CD4-positive, alpha-beta T cell treated with Interleukin-1 beta for 1 hour (primary cell): ENCODE measurements around the gene PWWP2B.

Source experiments
- DNase-seq, 2 donors: peaks; one replicate each; pipeline ENCODE4 v3.0.0-alpha.2; 2020 to 2022

The PWWP2B gene

DNA sequence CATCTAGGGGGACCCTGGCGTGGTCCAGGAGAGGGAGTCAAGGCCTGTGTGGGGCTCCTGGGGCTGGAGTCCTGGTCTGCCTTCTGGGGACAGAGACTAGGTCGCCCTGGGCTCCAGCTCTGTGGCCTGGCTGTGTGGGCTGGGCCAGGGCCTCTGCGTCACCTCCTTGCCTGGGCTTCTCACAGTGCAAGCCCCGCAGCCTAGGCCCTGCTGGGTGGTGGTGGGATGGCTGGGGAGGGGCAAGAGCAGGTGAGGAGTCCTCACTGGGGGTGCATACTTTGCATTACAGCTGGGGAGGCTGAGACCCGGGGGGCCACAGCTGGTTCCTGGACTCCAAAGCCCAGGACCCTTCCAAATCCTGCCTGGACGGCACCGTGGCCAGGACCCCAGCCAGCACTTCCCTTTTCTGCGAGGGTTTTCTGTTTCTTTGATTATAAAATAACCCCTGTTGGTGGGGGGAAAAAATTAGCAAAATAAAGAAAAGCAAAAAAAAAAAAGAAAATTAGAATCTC is 23.5 kb downstream of the PWWP2B start:
- peak in 1 of 2 donors; percentile 47 for DNase-seq

- peak; percentile 33 to 71 for DNase-seq
Observed at GRCh38 chr10:132420981-132421846, 24.2 kb downstream of the PWWP2B start.

DNA sequence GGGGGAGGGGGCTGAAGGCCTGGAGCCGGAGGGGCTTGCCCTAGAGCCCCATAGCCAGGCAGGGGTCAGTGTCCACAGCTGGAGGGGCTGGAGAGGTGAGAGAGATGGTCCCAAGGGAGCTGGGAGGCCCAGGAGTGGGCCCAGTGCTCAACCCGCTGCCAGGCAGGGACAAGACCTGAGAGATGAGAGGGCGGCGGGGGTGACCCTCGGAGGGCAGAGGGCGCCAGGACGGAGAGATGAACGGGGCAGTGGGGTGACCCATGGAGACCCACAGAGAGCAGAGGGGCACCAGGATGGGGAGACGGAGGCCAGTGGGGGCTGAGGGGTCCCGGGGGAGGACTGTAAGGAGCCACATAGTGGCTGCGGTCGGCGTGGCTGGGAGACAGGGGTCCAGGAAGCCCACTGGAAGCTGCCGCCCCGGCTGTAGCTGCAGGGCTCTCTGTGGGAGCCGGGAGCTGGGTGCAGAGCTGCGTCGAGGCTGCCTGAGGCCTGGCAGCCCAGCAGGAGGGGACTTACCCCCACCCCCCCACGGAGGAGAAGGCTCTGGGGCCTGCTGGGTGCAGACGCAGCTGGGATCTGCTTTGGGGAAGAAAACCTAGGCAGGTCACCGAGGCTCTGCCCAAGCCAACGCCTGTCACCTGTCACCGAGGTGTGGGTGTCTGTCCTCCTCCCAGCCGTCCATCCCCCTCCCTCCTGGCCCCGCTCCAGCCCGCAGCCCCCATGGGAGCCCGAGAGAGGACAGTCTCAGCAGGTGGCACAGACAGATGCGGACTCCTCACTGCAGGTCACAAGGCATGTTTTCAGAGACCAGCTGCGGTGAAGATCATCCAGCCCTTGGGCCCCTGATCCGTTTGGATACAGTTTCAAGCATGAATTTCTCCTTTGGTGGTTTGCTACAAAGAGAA is 25.1 kb downstream of the PWWP2B start:
- peak in 1 of 2 donors; percentile 62 for DNase-seq

DNA sequence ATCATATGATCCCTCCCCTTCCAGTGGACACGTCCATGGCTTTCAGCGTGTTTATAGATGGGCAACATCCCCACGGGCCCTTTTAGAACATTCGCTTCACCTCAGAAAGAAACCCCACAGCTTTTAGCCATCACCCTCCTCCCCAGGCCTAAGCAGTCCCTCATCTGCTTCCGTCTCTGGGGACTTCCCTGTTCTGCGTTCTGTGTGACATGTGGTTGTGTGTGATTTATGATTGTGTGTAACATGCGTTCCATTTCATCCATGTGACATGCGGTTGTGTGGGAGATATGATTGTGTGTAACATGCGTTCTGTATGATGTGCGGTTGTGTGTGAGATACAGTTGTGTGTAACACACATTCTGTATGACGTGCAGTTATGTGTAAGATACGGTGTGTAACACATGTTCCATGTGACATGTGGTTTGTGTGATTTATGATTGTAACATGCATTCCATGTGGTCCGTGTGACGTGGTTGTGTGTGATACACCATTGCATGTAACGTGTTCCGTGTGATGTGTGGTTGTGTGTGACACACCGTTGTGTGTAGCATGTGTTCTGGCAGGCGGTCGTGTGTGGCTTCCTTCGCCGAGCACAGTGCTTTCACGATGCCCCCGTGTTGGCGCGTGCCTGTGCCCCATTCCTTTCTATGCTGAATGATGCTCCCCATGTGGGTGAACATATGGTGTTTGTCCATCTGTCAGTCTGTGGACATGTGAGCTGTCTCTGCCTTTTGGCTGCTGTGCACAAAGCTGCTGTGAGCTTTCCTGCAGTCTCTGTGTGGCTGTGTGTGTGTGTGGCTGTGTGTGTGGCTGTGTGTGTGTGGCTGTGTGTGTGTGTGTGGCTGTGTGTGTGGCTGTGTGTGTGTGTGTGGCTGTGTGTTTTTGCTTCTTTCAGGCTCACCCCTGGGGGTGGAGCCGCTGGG is 26.2 kb downstream of the PWWP2B start:
- peak in 1 of 2 donors; percentile 62 for DNase-seq

GRCh38 chr10:132423966-132424861 is 27.2 kb downstream of the PWWP2B start:
- no peak for DNase-seq

GRCh38 chr10:132425029-132425756 is 28.2 kb downstream of the PWWP2B start:
- DNase-seq = no peak

- no peak for DNase-seq
Observed at GRCh38 chr10:132425757-132426155, 28.8 kb downstream of the PWWP2B start.

DNA sequence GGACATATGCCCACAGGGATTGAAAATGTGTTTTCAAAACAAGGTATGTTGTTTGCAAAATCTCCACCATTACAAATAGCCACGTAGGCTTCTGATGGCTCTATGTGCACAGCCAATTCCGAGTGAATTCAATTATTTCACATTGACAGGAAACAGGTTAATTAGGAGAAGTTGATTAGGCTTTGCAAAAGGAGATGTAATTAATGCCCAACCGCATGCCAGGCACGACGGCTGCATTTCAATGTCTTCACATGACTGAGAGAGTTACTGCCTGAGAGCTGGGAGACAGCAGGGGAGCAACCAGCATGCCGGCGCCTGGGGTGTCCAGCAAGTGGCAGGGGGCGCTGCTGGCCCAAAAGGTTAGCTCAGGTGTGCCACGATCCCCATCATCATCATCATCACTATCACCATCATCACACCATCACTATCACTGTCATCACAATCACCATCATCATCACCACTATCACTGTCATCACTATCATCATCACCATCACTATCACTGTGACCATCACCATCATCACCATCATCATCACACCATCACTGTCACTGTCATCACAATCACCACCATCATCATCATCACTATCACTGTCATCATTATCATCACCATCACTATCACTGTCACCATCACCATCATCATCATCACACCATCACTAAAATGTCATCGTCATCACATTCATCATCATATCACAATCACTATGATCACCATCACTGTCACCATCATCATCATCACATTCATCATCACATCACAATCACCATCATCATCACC is 30.2 kb downstream of the PWWP2B start:
- no peak for DNase-seq

DNA sequence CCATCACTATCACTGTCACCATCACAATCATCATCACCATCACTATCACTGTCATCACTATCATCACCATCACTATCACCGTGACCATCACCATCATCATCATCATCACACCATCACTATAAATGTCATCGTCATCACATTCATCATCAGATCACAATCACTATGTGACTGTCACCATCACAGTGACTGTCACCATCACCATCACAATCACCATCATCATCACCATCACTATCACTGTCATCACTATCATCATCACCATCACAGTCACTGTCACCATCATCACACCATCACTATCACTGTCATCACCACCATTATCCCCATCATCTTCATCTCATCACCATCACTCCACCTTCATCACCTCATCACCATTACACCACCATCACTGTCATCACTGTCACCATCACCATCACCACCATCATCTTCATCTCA is 31.0 kb downstream of the PWWP2B start:
- DNase-seq = no peak

GRCh38 chr10:132428486-132428995 is 31.5 kb downstream of the PWWP2B start:
- DNase-seq = no peak

- no peak for DNase-seq
Observed at GRCh38 chr10:132429281-132430230, 32.6 kb downstream of the PWWP2B start.

DNA sequence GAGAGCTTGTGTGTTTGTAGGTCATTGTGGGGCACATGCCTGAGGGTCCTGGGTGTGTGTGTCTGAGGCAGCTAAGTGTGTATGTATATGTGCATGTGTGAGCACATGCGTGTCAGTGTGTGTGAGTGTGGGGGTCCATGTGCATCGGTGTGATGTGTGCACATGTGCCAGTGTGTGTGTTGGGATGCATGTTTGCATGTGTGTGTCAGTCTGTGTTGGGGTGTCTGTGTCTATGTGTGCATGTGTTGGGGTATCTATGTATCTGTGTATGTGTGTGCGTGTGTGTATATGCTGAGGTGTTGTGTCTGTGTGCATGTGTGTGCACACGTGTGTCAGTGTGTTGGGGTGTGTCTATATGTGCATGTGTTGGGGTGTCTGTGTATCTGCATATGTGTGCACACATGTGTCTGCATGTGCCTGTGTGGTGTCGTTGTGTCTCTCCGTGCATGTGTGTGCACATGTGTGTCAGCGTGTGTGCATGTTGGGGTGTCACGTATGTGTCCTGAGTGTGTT is 33.3 kb downstream of the PWWP2B start:
- no peak for DNase-seq

- no peak for DNase-seq
Observed at GRCh38 chr10:132430861-132431271, 33.9 kb downstream of the PWWP2B start.

DNA sequence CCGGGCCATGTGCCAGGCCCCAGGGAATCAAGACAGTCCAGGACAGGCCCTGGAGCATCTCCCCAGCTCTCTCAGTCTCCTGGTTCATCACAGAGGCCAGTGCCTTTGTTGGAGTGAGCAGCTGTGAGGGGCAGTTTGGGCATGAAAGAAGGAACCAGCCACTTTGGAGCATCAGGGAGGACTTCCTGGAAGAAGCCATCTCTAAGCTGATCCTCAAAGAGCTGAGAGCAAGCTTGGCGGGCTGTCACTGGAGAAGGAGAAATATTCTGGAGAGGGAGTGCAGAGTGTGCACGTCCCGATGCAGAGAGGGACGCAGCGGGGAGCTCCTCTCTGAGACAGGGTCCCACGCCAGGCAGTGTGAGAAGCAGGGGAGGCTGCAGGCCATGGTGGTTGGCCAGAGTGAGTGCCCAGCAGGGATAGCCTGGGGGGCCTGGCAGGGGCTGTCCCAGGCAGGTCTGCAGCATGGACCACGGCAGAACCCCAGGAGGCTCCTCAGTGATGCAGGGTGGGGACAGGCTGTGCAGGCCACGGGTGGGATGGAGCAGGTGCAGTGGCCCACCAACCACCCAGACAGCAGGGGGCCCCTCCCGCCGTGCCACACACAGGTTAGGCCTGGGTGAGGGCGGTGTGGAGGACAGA is 34.7 kb downstream of the PWWP2B start:
- no peak for DNase-seq

DNA sequence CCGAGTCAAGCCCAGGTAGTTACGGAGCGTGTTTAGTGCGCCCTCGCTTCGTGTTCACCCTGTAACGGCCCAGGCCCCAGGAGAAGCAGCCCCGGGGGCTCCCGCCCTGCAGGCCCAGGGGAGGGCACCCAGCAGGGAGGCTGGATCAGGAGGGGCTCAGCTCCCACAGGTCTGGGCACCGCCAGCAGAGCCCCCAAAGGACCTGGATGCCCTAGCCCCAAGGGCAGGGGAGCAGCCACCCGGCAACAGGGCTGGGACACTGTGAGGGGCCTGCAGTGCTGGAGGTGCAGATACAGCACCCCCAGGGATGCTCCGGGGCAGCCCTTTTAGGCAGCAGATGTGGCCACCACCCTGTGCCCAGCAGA is 35.2 kb downstream of the PWWP2B start:
- DNase-seq = no peak

DNA sequence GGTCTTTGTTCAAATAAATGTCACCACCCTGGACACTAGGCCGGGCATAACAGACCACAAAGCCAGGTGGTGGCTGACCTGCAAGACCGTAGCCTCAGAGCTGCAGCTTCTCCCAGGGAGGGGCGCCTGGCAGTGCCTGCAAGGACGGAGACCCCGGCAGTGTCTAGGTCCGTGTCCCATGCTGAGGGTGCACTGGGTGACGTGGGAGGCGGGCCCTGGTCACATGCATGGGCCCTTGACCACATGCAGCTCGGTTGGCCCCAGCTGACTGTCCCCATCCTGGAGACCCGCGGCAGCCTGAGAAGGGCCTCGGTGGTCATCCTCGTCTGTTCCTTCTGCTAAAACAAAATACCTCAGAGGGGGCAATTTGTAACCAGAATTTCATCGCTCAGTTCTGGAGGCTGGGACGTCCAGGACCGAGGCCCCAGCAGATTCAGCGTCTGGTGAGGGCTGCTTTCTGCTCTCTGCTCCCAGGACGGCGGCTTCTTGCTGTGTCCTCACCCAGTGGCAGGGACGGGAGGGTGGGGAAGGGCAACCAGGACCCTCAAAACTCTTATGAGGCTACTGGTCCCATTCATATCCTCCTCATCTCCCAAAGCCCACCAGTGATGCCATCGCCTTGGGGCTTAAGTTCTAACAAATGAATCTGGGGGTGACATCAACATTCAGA is 36.8 kb downstream of the PWWP2B start:
- DNase-seq = no peak

GRCh38 chr10:132434405-132435005 is 37.5 kb downstream of the PWWP2B start:
- DNase-seq = peak; percentile 59 to 68
